Neural cell (in vitro differentiated cells): ENCODE measurements around the gene FGD4. TPM values are rescaled to one million over a fixed set of nuclear protein-coding genes. Genes with fewer than 3 reads are reported as not detected.

Experiments
- H2AFZ ChIP-seq: fragments of 200-600, 300-800 bp; sonication (generic), shearing (Covaris generic); 2 replicates; pipeline ENCODE4 v1.6.0; 2014; ENCODE audit warnings: low read depth, mild to moderate bottlenecking, antibody characterized with exemption, low read length, moderate library complexity
- H3F3A ChIP-seq: fragments of 200-600 bp; shearing (Covaris generic); 2 replicates; pipeline ENCODE4 v1.6.1; 2016; ENCODE audit warnings: mild to moderate bottlenecking, moderate library complexity, mixed read lengths, antibody characterized with exemption, low read length; ENCODE audit not compliant: insufficient read depth, poor library complexity, severe bottlenecking
- H3K27ac ChIP-seq: fragments of 200-600, 300-800 bp; sonication (generic), shearing (Covaris generic); 2 replicates; pipeline ENCODE4 v1.5.1; 2014; ENCODE audit warnings: mild to moderate bottlenecking, low read length, moderate library complexity
- H3K27me3 ChIP-seq: fragments of 300-800, 200-600 bp; sonication (generic), shearing (Covaris generic); 2 replicates; pipeline ENCODE4 v1.6.0; 2014; ENCODE audit warnings: mild to moderate bottlenecking, low read depth, low read length, moderate library complexity; ENCODE audit not compliant: insufficient read depth
- H3K36me3 ChIP-seq: fragments of 300-800, 200-600 bp; sonication (generic), shearing (Covaris generic); 2 replicates; pipeline ENCODE4 v1.5.1; 2014; ENCODE audit warnings: mild to moderate bottlenecking, antibody characterized with exemption, low read length, moderate library complexity; ENCODE audit not compliant: insufficient read depth
- H3K4me2 ChIP-seq: fragments of 300-800, 200-600 bp; sonication (generic), shearing (Covaris generic); 2 replicates; pipeline ENCODE4 v1.6.0; 2014; ENCODE audit warnings: mild to moderate bottlenecking, low read length
- H3K4me3 ChIP-seq: fragments of 300-800, 200-600 bp; sonication (generic), shearing (Covaris generic); 2 replicates; pipeline ENCODE4 v1.5.1; 2014; ENCODE audit warnings: mild to moderate bottlenecking, low read length, moderate library complexity
- H3K79me2 ChIP-seq: fragments of 200-600 bp; shearing (Covaris generic); replicated peaks from 2 replicates; pipeline ENCODE4 v1.6.0; 2014; ENCODE audit warnings: mild to moderate bottlenecking, low read length, moderate library complexity; ENCODE audit not compliant: insufficient read depth
- H3K9ac ChIP-seq: fragments of 300-800, 200-600 bp; sonication (generic), shearing (Covaris generic); 2 replicates; pipeline ENCODE4 v1.6.1; 2016; ENCODE audit warnings: mild to moderate bottlenecking, low read length, mixed read lengths
- H3K9me2 ChIP-seq: fragments of 200-600 bp; shearing (Covaris generic); 2 replicates; pipeline ENCODE4 v1.6.1; 2016; ENCODE audit warnings: mild to moderate bottlenecking, low read length, mixed read lengths; ENCODE audit not compliant: insufficient read depth
- H3K9me3 ChIP-seq: fragments of 200-600, 300-800 bp; sonication (generic), shearing (Covaris generic); 2 replicates; pipeline ENCODE4 v1.6.1; 2016; ENCODE audit warnings: mild to moderate bottlenecking, mixed run types, low read length, moderate library complexity, mixed read lengths
- H4K20me1 ChIP-seq: fragments of 200-600 bp; shearing (Covaris generic); 2 replicates; pipeline ENCODE4 v1.6.1; 2016; ENCODE audit warnings: mild to moderate bottlenecking, mixed run types; ENCODE audit not compliant: insufficient read depth
- CTCF ChIP-seq: fragments of 450-650 bp; IDR thresholded peaks from 2 replicates; pipeline ENCODE4 v1.5.1; 2014; ENCODE audit warnings: antibody characterized with exemption, mild to moderate bottlenecking, moderate library complexity; ENCODE audit not compliant: poor library complexity, severe bottlenecking
- EP300 ChIP-seq: fragments of 450-650 bp; conservative IDR thresholded peaks from 2 replicates; pipeline ENCODE4 v1.6.1; 2014; ENCODE audit warnings: antibody characterized with exemption, mild to moderate bottlenecking, moderate library complexity; ENCODE audit not compliant: poor library complexity, severe bottlenecking
- EZH2 ChIP-seq: fragments of 200-600, 300-800 bp; shearing (Covaris generic), sonication (generic); IDR thresholded peaks from 2 replicates; pipeline ENCODE4 v1.6.1; 2014; ENCODE audit warnings: antibody characterized with exemption, low read length, borderline replicate concordance, mild to moderate bottlenecking; ENCODE audit not compliant: insufficient read depth, poor library complexity, severe bottlenecking
- MXI1 ChIP-seq: fragments of 450-650 bp; conservative IDR thresholded peaks from 2 replicates; pipeline ENCODE4 v1.6.1; 2014; ENCODE audit warnings: antibody characterized with exemption, mild to moderate bottlenecking; ENCODE audit not compliant: poor library complexity, severe bottlenecking
- POLR2AphosphoS5 ChIP-seq: IDR thresholded peaks from 2 replicates; pipeline ENCODE4 v1.6.1; 2012
- RAD21 ChIP-seq: fragments of 450-650 bp; conservative IDR thresholded peaks from 2 replicates; pipeline ENCODE4 v1.6.1; 2014; ENCODE audit warnings: antibody characterized with exemption, mild to moderate bottlenecking, moderate library complexity
- REST ChIP-seq: IDR thresholded peaks from 2 replicates; pipeline ENCODE4 v1.6.1; 2012; ENCODE audit warnings: borderline replicate concordance
- SMC3 ChIP-seq: fragments of 450-650 bp; conservative IDR thresholded peaks from 2 replicates; pipeline ENCODE4 v1.6.1; 2014; ENCODE audit warnings: antibody characterized with exemption, mild to moderate bottlenecking, moderate library complexity; ENCODE audit not compliant: poor library complexity
- TAF1 ChIP-seq: IDR thresholded peaks from 2 replicates; pipeline ENCODE4 v1.6.1; 2012; ENCODE audit warnings: low read depth
- polyA plus RNA-seq: library from polyadenylated mRNA; depleted of rRNA; stranded (reverse); fragments of >200 nt; gene quantifications from 2 replicates; pipeline ENCODE4 v1.2.3, GENCODE V29; 2014

The FGD4 gene
- polyA plus RNA-seq, 1 donor from 2014 or later = 24.4 TPM

- H4K20me1 ChIP-seq = no peaks in the 10 kb centered on the region
- no peaks in the 10 kb centered on the region for H3F3A ChIP-seq
- TF ChIP-seq EP300 (no peak), REST (no peak), SMC3 (no peak), POLR2AphosphoS5 (no peak), TAF1 (no peak), CTCF (no peak), MXI1 (no peak), RAD21 (no peak), EZH2 (no peak)
- peaks cover 5% of the 10 kb centered on the region for H3K36me3 ChIP-seq
- H3K4me2 ChIP-seq = no peak overlapping the region
- H3K9me3 ChIP-seq = no peaks in the 10 kb centered on the region
- peaks cover 4% of the 10 kb centered on the region for H3K79me2 ChIP-seq
- H3K9ac ChIP-seq = no peak overlapping the region
- H3K4me3 ChIP-seq = no peak overlapping the region
- H3K27ac ChIP-seq = no peak overlapping the region
- no peak overlapping the region for H2AFZ ChIP-seq
- H3K9me2 ChIP-seq = no peaks in the 10 kb centered on the region
- no peaks in the 10 kb centered on the region for H3K27me3 ChIP-seq
Observed at GRCh38 chr12:32585680-32586079, 186.3 kb downstream of the FGD4 start.

- H3K79me2 ChIP-seq = peaks cover 4% of the 10 kb centered on the region
- no peak overlapping the region for H3K4me2 ChIP-seq
- H3K9me2 ChIP-seq = no peaks in the 10 kb centered on the region
- H3K27ac ChIP-seq = no peak overlapping the region
- TF ChIP-seq REST (no peak), CTCF (no peak), MXI1 (no peak), TAF1 (no peak), EZH2 (no peak), EP300 (no peak), SMC3 (no peak), POLR2AphosphoS5 (no peak), RAD21 (no peak)
- no peak overlapping the region for H2AFZ ChIP-seq
- H4K20me1 ChIP-seq = no peaks in the 10 kb centered on the region
- no peaks in the 10 kb centered on the region for H3F3A ChIP-seq
- no peak overlapping the region for H3K9ac ChIP-seq
- no peaks in the 10 kb centered on the region for H3K27me3 ChIP-seq
- H3K4me3 ChIP-seq = no peak overlapping the region
- H3K36me3 ChIP-seq = peaks cover 5% of the 10 kb centered on the region
- no peaks in the 10 kb centered on the region for H3K9me3 ChIP-seq
Observed at GRCh38 chr12:32586390-32586789, 187.0 kb downstream of the FGD4 start.
